Vagina (tissue), 2 donors: Measurements from ENCODE around the gene HADHA.

Experiments used
- POLR2A ChIP-seq, 2 donors: fragments of 450-650 bp; IDR thresholded peaks; one replicate each; pipeline ENCODE4 v1.6.1; 2017; ENCODE audit warnings: antibody characterized with exemption in 2 of 2, mild to moderate bottlenecking in 2 of 2, moderate library complexity in 2 of 2
- POLR2AphosphoS5 ChIP-seq, 2 donors: sonication (generic); formaldehyde crosslinking; IDR thresholded peaks; one replicate each; pipeline ENCODE4 v1.9.0; 2017; ENCODE audit warnings: antibody characterized with exemption in 2 of 2, mild to moderate bottlenecking in 2 of 2, low read depth in 1 of 2; ENCODE audit not compliant: insufficient read depth in 1 of 2
- TF ChIP-seq, protein P1 (sequence below), 3 experiments: fragments of 450-650 bp in 2 of 3; fragments of 200-600 bp in 1 of 3; sonication (generic) in 1 of 3; IDR thresholded peaks; one replicate each; pipeline ENCODE4 v1.5.1; 2017 to 2019; ENCODE audit warnings: antibody characterized with exemption in 3 of 3, mild to moderate bottlenecking in 2 of 3, moderate library complexity in 2 of 3

DNA sequence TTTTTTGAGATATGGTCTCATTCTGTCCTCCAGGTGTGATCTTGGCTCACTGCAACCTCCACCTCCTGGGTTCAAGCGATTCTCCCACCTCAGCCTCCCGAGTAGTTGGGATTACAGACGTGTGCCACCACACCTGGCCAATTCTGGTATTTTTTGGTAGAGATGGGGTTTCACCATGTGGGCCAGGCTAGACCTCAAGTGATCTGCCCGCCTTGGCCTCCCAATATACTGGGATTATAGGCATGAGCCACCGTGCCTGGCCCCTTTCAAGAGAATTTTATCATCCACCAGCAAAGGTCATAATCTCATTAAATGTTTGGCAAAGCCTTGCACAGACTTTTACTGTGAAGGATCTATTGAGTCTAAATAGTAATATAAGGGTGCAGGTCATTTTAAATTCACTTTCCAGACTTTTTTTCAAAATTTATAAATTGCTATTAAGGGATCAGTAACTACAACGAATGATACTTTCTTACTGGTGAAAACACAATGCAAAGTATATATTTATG lies 2.5 kb downstream of the HADHA start:
- no peak for TF ChIP-seq POLR2A (IDR thresholded peaks at IDR 0.05)
- TF ChIP-seq, protein P1, sequence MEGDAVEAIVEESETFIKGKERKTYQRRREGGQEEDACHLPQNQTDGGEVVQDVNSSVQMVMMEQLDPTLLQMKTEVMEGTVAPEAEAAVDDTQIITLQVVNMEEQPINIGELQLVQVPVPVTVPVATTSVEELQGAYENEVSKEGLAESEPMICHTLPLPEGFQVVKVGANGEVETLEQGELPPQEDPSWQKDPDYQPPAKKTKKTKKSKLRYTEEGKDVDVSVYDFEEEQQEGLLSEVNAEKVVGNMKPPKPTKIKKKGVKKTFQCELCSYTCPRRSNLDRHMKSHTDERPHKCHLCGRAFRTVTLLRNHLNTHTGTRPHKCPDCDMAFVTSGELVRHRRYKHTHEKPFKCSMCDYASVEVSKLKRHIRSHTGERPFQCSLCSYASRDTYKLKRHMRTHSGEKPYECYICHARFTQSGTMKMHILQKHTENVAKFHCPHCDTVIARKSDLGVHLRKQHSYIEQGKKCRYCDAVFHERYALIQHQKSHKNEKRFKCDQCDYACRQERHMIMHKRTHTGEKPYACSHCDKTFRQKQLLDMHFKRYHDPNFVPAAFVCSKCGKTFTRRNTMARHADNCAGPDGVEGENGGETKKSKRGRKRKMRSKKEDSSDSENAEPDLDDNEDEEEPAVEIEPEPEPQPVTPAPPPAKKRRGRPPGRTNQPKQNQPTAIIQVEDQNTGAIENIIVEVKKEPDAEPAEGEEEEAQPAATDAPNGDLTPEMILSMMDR (IDR thresholded peaks at IDR 0.05): no peak
- TF ChIP-seq POLR2AphosphoS5 (IDR thresholded peaks at IDR 0.05; ENCODE audit: insufficient read depth in 1 of 2, low read depth in 1 of 2): no peak
